ENCODE results near the gene DNAH7.

DNA sequence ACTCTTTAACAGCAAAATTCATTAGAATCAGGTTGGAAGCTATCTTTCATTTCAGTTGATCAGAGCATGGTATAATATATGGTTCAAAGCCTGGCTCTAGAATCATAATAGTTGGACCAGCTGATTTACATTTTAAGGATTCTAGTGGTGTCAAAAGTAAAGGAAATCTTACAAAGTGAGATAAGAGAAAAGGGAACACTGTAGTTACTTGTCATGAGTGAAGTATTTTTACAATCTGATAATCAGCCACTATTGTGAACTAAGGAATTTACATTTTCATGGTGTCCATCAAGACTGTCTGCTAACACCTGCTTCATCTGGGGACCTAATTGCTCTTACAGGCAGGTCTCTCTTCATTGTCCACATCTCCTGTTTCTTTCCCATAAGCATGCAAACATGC is 250.5 kb downstream of the DNAH7 start:
- no peak for TF ChIP-seq CTCF (conservative IDR thresholded peaks at IDR 0.05; ENCODE audit: low read depth in 2 of 2)
- no peak for TF ChIP-seq EZH2 (IDR thresholded peaks at IDR 0.05; ENCODE audit: low read depth, unreplicated experiment)
- no peak for TF ChIP-seq STAT1 (IDR thresholded peaks at IDR 0.05; ENCODE audit: unreplicated experiment)
- no peak for TF ChIP-seq EZH2phosphoT487 (IDR thresholded peaks at IDR 0.05; ENCODE audit: unreplicated experiment)
- no peak for TF ChIP-seq ETS1 (IDR thresholded peaks at IDR 0.05)
